Activated CD4-positive, alpha-beta memory T cell treated with anti-CD3 and anti-CD28 coated beads, Interleukin-2, amount 10 ng/mL, durations not matched to agents 7 days and 5 days (primary cell): ENCODE results near the gene CTLA4. TPM values are rescaled to one million over a fixed set of nuclear protein-coding genes. Genes with fewer than 3 reads are reported as not detected.
A peak's percentile ranks its signal among the peaks of the same experiment; 100 is the strongest.

ENCODE experiments used
- CTCF ChIA-PET: fragments of 350-600 bp; sonication (Branson Sonifier 250); formaldehyde crosslinking; loops from one replicate; lab custom pipeline; 2021; ENCODE audit warnings: antibody characterized with exemption, inconsistent platforms; lab: Charles Lee
- POLR2A ChIA-PET: fragments of 350-600 bp; sonication (Branson Sonifier 250); formaldehyde crosslinking; loops from one replicate; lab custom pipeline; 2021; ENCODE audit warnings: antibody characterized with exemption; lab: Charles Lee
- DNase-seq: peaks from one replicate; pipeline ENCODE4 v3.0.0-alpha.2; 2020
- H3K27ac Mint-ChIP-seq: one replicate; pipeline ENCODE4 v1.8.0; 2021; ENCODE audit warnings: mild to moderate bottlenecking, mixed read lengths
- H3K27me3 Mint-ChIP-seq: one replicate; pipeline ENCODE4 v1.8.0; 2021; ENCODE audit warnings: mixed read lengths
- H3K36me3 Mint-ChIP-seq: one replicate; pipeline ENCODE4 v1.8.0; 2021; ENCODE audit warnings: low read depth, mixed read lengths
- H3K4me1 Mint-ChIP-seq: one replicate; pipeline ENCODE4 v1.8.0; 2021; ENCODE audit warnings: mixed read lengths
- H3K4me3 Mint-ChIP-seq: one replicate; pipeline ENCODE4 v1.8.0; 2021; ENCODE audit warnings: mild to moderate bottlenecking, mixed read lengths
- H3K9me3 Mint-ChIP-seq: one replicate; pipeline ENCODE4 v1.8.0; 2021; ENCODE audit warnings: mixed read lengths
- total RNA-seq, 2 experiments: library from RNA; stranded (reverse); gene quantifications; one replicate each; pipeline ENCODE4 v1.2.3, GENCODE V29; 2021

CTLA4 gene
- total RNA-seq, 2 experiments from 2014 or later: 98.1 to 101 TPM

GRCh38 chr2:203835892-203836800 is 31.4 kb upstream of the CTLA4 start:
- peaks cover 2% of the 10 kb centered on the region for H3K27me3 Mint-ChIP-seq
- H3K4me1 Mint-ChIP-seq: peaks cover 17% of the 10 kb centered on the region
- CTCF ChIA-PET: interaction anchor here (1.0 kb wide), 1 partner anchor 21 kb away, joined by 3 read pairs; no protein-coding TSS in a partner anchor
- DNase-seq: no peak
- peak overlapping the region; percentile 3 for H3K4me3 Mint-ChIP-seq
- H3K9me3 Mint-ChIP-seq: peaks cover 3% of the 10 kb centered on the region
- POLR2A ChIA-PET: interaction anchor here (0.8 to 2.0 kb wide), 2 partner anchors 18 to 35 kb away, joined by 3 to 8 read pairs; no protein-coding TSS in a partner anchor
- peaks cover 3% of the 10 kb centered on the region for H3K36me3 Mint-ChIP-seq
- peak overlapping the region; percentile 60 for H3K27ac Mint-ChIP-seq

GRCh38 chr2:203840655-203841205 is 26.8 kb upstream of the CTLA4 start:
- ChIA-PET POLR2A (interaction anchor here (1.2 kb wide), 1 partner anchor 30 kb away, joined by 3 read pairs; no protein-coding TSS in a partner anchor), CTCF (no interaction called here)
- no peak overlapping the region for H3K4me3 Mint-ChIP-seq
- no peak overlapping the region for H3K27ac Mint-ChIP-seq
- peaks cover 32% of the 10 kb centered on the region for H3K4me1 Mint-ChIP-seq
- peaks cover 2% of the 10 kb centered on the region for H3K27me3 Mint-ChIP-seq
- peaks cover 3% of the 10 kb centered on the region for H3K9me3 Mint-ChIP-seq
- H3K36me3 Mint-ChIP-seq: peaks cover 7% of the 10 kb centered on the region
- no peak for DNase-seq

- Mint-ChIP-seq H3K36me3 (peaks cover 7% of the 10 kb centered on the region), H3K27me3 (peaks cover 2% of the 10 kb centered on the region), H3K4me1 (peaks cover 30% of the 10 kb centered on the region), H3K9me3 (no peaks in the 10 kb centered on the region), H3K27ac (no peak overlapping the region), H3K4me3 (no peak overlapping the region)
- ChIA-PET POLR2A (no interaction called here), CTCF (no interaction called here)
- DNase-seq: no peak
Measured at GRCh38 chr2:203841654-203842053, 25.9 kb upstream of the CTLA4 start.

- H3K9me3 Mint-ChIP-seq: no peaks in the 10 kb centered on the region
- peaks cover 2% of the 10 kb centered on the region for H3K27me3 Mint-ChIP-seq
- peaks cover 30% of the 10 kb centered on the region for H3K4me1 Mint-ChIP-seq
- no peak for DNase-seq
- H3K4me3 Mint-ChIP-seq: no peak overlapping the region
- ChIA-PET CTCF (interaction anchor here (1.3 to 1.5 kb wide), 2 partner anchors 12 to 28 kb away, joined by 4 to 6 read pairs; no protein-coding TSS in a partner anchor), POLR2A (no interaction called here)
- peaks cover 7% of the 10 kb centered on the region for H3K36me3 Mint-ChIP-seq
- no peak overlapping the region for H3K27ac Mint-ChIP-seq
Measured at GRCh38 chr2:203842373-203842772, 25.2 kb upstream of the CTLA4 start.

GRCh38 chr2:203846490-203847105 is 21.0 kb upstream of the CTLA4 start:
- Mint-ChIP-seq H3K4me1 (peaks cover 16% of the 10 kb centered on the region), H3K27ac (no peak overlapping the region), H3K36me3 (peaks cover 5% of the 10 kb centered on the region), H3K27me3 (no peaks in the 10 kb centered on the region), H3K9me3 (peaks cover 21% of the 10 kb centered on the region), H3K4me3 (no peak overlapping the region)
- POLR2A ChIA-PET: no interaction called here
- no peak for DNase-seq
- CTCF ChIA-PET: interaction anchor here (1.3 kb wide), 1 partner anchor 32 kb away, joined by 3 read pairs; no protein-coding TSS in a partner anchor

GRCh38 chr2:203849010-203849409 is 18.6 kb upstream of the CTLA4 start:
- no peak for DNase-seq
- ChIA-PET POLR2A (interaction anchor here (1.5 kb wide), 1 partner anchor 18 kb away, joined by 3 read pairs; the partner anchor contains the start of gene CTLA4), CTCF (no interaction called here)
- Mint-ChIP-seq H3K4me3 (no peak overlapping the region), H3K27me3 (no peaks in the 10 kb centered on the region), H3K4me1 (peaks cover 17% of the 10 kb centered on the region), H3K9me3 (peaks cover 21% of the 10 kb centered on the region), H3K36me3 (peaks cover under 1% of the 10 kb centered on the region), H3K27ac (no peak overlapping the region)

- peaks cover 44% of the 10 kb centered on the region for H3K4me1 Mint-ChIP-seq
- ChIA-PET CTCF (no interaction called here), POLR2A (interaction anchor here (0.8 to 8.8 kb wide), 7 partner anchors 19 to 145 kb away, joined by 3 to 298 read pairs (median 5); partner anchors contain the start of gene CTLA4)
- no peaks in the 10 kb centered on the region for H3K27me3 Mint-ChIP-seq
- H3K4me3 Mint-ChIP-seq: peak overlapping the region; percentile 21
- H3K9me3 Mint-ChIP-seq: peaks cover 21% of the 10 kb centered on the region
- no peaks in the 10 kb centered on the region for H3K36me3 Mint-ChIP-seq
- DNase-seq: no peak
- peak overlapping the region; percentile 27 for H3K27ac Mint-ChIP-seq
Measured at GRCh38 chr2:203852760-203853159, 14.8 kb upstream of the CTLA4 start.

- H3K36me3 Mint-ChIP-seq: no peaks in the 10 kb centered on the region
- ChIA-PET CTCF (no interaction called here), POLR2A (interaction anchor here (0.8 to 8.8 kb wide), 8 partner anchors 17 to 145 kb away, joined by 3 to 298 read pairs (median 6); partner anchors contain the start of gene CTLA4)
- no peaks in the 10 kb centered on the region for H3K27me3 Mint-ChIP-seq
- no peak for DNase-seq
- peaks cover 49% of the 10 kb centered on the region for H3K4me1 Mint-ChIP-seq
- peaks cover 21% of the 10 kb centered on the region for H3K9me3 Mint-ChIP-seq
- peak overlapping the region; percentile 70 for H3K4me3 Mint-ChIP-seq
- H3K27ac Mint-ChIP-seq: peak overlapping the region; percentile 82
Measured at GRCh38 chr2:203853271-203853670, 14.3 kb upstream of the CTLA4 start.

GRCh38 chr2:203853722-203854121 is 13.8 kb upstream of the CTLA4 start:
- CTCF ChIA-PET: interaction anchor here (0.8 to 3.3 kb wide), 4 partner anchors 11 to 56 kb away, joined by 4 to 16 read pairs (median 6); partner anchors contain the start of gene CTLA4

GRCh38 chr2:203855274-203855673 is 12.3 kb upstream of the CTLA4 start:
- ChIA-PET CTCF (interaction anchor here (1.4 to 3.3 kb wide), 3 partner anchors 13 to 54 kb away, joined by 4 to 16 read pairs (median 9); partner anchors contain the start of gene CTLA4), POLR2A (interaction anchor here (0.8 to 8.8 kb wide), 8 partner anchors 16 to 82 kb away, joined by 3 to 298 read pairs (median 4); partner anchors contain the start of gene CTLA4)
- H3K4me3 Mint-ChIP-seq: peak overlapping the region; percentile 14
- H3K27ac Mint-ChIP-seq: peak overlapping the region; percentile 48
- H3K27me3 Mint-ChIP-seq: no peaks in the 10 kb centered on the region
- no peak for DNase-seq
- H3K4me1 Mint-ChIP-seq: peaks cover 69% of the 10 kb centered on the region
- H3K36me3 Mint-ChIP-seq: peaks cover 7% of the 10 kb centered on the region
- peaks cover 9% of the 10 kb centered on the region for H3K9me3 Mint-ChIP-seq

More at GRCh38 chr2:203853722-203854121, 13.8 kb upstream of the CTLA4 start:
- H3K9me3 Mint-ChIP-seq: peaks cover 21% of the 10 kb centered on the region
- POLR2A ChIA-PET: interaction anchor here (0.7 to 8.8 kb wide), 12 partner anchors 17 to 146 kb away, joined by 3 to 298 read pairs (median 4); partner anchors contain the start of genes CTLA4 and ICOS
- H3K4me1 Mint-ChIP-seq: peaks cover 54% of the 10 kb centered on the region
- DNase-seq: no peak
- peak overlapping the region; percentile 82 for H3K27ac Mint-ChIP-seq
- H3K4me3 Mint-ChIP-seq: peak overlapping the region; percentile 70
- H3K36me3 Mint-ChIP-seq: peaks cover 3% of the 10 kb centered on the region
- no peaks in the 10 kb centered on the region for H3K27me3 Mint-ChIP-seq

GRCh38 chr2:203857656-203858055 is 9.9 kb upstream of the CTLA4 start:
- ChIA-PET POLR2A (interaction anchor here (0.8 to 8.8 kb wide), 15 partner anchors 14 to 151 kb away, joined by 3 to 298 read pairs (median 5); partner anchors contain the start of genes CD28 and CTLA4), CTCF (interaction anchor here (0.6 to 2.0 kb wide), 14 partner anchors 11 to 85 kb away, joined by 3 to 24 read pairs (median 4); partner anchors contain the start of gene CTLA4)
- DNase-seq: no peak
- Mint-ChIP-seq H3K27ac (peak overlapping the region; percentile 94), H3K4me1 (peaks cover 79% of the 10 kb centered on the region), H3K27me3 (no peaks in the 10 kb centered on the region), H3K9me3 (peaks cover under 1% of the 10 kb centered on the region), H3K36me3 (peaks cover 9% of the 10 kb centered on the region), H3K4me3 (no peak overlapping the region)

- ChIA-PET CTCF (interaction anchor here (0.6 to 2.0 kb wide), 13 partner anchors 11 to 85 kb away, joined by 3 to 24 read pairs (median 4); partner anchors contain the start of gene CTLA4), POLR2A (interaction anchor here (0.9 to 8.8 kb wide), 11 partner anchors 13 to 151 kb away, joined by 3 to 298 read pairs (median 5); partner anchors contain the start of genes CD28 and CTLA4)
- H3K9me3 Mint-ChIP-seq: peaks cover 3% of the 10 kb centered on the region
- no peaks in the 10 kb centered on the region for H3K27me3 Mint-ChIP-seq
- H3K4me1 Mint-ChIP-seq: peaks cover 77% of the 10 kb centered on the region
- peaks cover 11% of the 10 kb centered on the region for H3K36me3 Mint-ChIP-seq
- DNase-seq: peak; percentile 44
- no peak overlapping the region for H3K4me3 Mint-ChIP-seq
- H3K27ac Mint-ChIP-seq: peak overlapping the region; percentile 94
Measured at GRCh38 chr2:203858176-203858575, 9.4 kb upstream of the CTLA4 start.
